Measurements from ENCODE around the gene XIRP1. TPM values are rescaled to one million over a fixed set of nuclear protein-coding genes. Genes with fewer than 3 reads are reported as not detected.

Gene XIRP1
- total and polyA plus RNA-seq, 3 donors from 2014 or later, result 0.24 to 2.8 (median 0.37) TPM

DNA sequence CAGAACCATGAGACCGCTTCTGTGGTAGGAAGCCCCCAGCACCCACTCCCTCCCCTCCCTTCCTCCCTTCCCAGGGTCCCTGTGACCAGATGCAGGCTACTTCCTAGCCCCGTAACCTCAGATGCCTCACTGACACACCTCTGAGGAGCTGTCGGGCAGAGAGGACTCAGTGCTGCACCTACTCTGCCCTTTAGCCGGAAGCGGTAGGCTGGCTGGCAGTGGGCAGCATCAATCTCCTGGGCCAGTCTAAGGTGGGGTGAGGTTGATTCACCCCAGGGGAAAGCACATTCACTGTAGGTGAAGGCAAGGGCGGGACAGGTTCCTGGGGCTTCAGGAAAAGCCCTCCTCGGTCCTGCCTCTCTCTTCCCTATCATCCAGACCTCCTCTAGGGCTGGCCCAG is 58.1 kb downstream of the XIRP1 start:
- H3K4me1 ChIP-seq, result no peaks in the 10 kb centered on the region
- H3K36me3 ChIP-seq (ENCODE audit: low read depth, missing control alignments), result no peaks in the 10 kb centered on the region
- H3K9me3 ChIP-seq, result no peaks in the 10 kb centered on the region
- H3K27ac ChIP-seq, result no peak overlapping the region
- no peak for DNase-seq
- no peaks in the 10 kb centered on the region for H3K27me3 ChIP-seq
- no peak overlapping the region for H3K4me3 ChIP-seq
- TF ChIP-seq POLR2A (IDR thresholded peaks at IDR 0.05), result no peak
- TF ChIP-seq, protein P1, sequence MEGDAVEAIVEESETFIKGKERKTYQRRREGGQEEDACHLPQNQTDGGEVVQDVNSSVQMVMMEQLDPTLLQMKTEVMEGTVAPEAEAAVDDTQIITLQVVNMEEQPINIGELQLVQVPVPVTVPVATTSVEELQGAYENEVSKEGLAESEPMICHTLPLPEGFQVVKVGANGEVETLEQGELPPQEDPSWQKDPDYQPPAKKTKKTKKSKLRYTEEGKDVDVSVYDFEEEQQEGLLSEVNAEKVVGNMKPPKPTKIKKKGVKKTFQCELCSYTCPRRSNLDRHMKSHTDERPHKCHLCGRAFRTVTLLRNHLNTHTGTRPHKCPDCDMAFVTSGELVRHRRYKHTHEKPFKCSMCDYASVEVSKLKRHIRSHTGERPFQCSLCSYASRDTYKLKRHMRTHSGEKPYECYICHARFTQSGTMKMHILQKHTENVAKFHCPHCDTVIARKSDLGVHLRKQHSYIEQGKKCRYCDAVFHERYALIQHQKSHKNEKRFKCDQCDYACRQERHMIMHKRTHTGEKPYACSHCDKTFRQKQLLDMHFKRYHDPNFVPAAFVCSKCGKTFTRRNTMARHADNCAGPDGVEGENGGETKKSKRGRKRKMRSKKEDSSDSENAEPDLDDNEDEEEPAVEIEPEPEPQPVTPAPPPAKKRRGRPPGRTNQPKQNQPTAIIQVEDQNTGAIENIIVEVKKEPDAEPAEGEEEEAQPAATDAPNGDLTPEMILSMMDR (IDR thresholded peaks at IDR 0.05), result no peak
- 97 to 100% methylated on average over 1 to 7 of the region's 7 CpGs for WGBS, 2 donors
- intact Hi-C loops (cut with DNase I; ENCODE audit: low total_unique reads), result no loop called here

GRCh38 chr3:39133822-39134221 is 58.6 kb downstream of the XIRP1 start:
- TF ChIP-seq, protein P1 (IDR thresholded peaks at IDR 0.05), result no peak
- Histone ChIP-seq H3K36me3 (ENCODE audit: low read depth, missing control alignments) (no peaks in the 10 kb centered on the region), H3K9me3 (no peaks in the 10 kb centered on the region), H3K27me3 (no peaks in the 10 kb centered on the region), H3K27ac (no peak overlapping the region), H3K4me3 (no peak overlapping the region), H3K4me1 (no peaks in the 10 kb centered on the region)
- 83 to 92% methylated on average over 5 to 6 of the region's 6 CpGs for WGBS, 2 donors
- no peak for DNase-seq
- intact Hi-C loops (cut with DNase I; ENCODE audit: low total_unique reads), result no loop called here

Small RNAs within 50 kb of the gene (microRNA-seq; reads per million reads assigned to microRNA genes)
- 0.69 to 0.70 reads per million in 2 donors for gene MIR6822 (ENCODE audit: borderline number of aligned reads in 2 of 2, borderline replicate concordance in 1 of 2)

Small RNAs within 50 kb of the gene (small RNA-seq; reads per million reads assigned to genes)
- gene RF00017, result 0 reads per million in 2 donors

Other genes with a start within 250 kb of the XIRP1 start
- gene SCN11A, start 140.7 kb downstream of the XIRP1 start, total RNA-seq, result 1 to 10 TPM; 3.0 to 3.5 TPM
- 1.8 TPM for gene SCN11A, start 140.7 kb downstream of the XIRP1 start, polyA plus RNA-seq (ENCODE audit: insufficient read depth, low read depth, low replicate concordance)
- 10 to 100 TPM; 67.8 to 74.1 TPM for gene WDR48, start 140.6 kb downstream of the XIRP1 start, total RNA-seq
- gene WDR48, start 140.6 kb downstream of the XIRP1 start, polyA plus RNA-seq (ENCODE audit: insufficient read depth, low read depth, low replicate concordance), result 130 TPM
- gene GORASP1, start 85.0 kb downstream of the XIRP1 start, total RNA-seq, result 10 to 100 TPM; 75.3 to 92.1 TPM
- gene GORASP1, start 85.0 kb downstream of the XIRP1 start, polyA plus RNA-seq (ENCODE audit: insufficient read depth, low read depth, low replicate concordance), result 69.5 TPM
- gene TTC21A, start 84.9 kb downstream of the XIRP1 start, total RNA-seq, result 100 to 1,000 TPM in 1 of 2 donors, 10 to 100 TPM in 1; 74.3 to 101 TPM
- 266 TPM for gene TTC21A, start 84.9 kb downstream of the XIRP1 start, polyA plus RNA-seq (ENCODE audit: insufficient read depth, low read depth, low replicate concordance)
- gene CSRNP1, start 39.0 kb downstream of the XIRP1 start, total RNA-seq, result 10 to 100 TPM; 27.0 to 30.4 TPM
- gene CSRNP1, start 39.0 kb downstream of the XIRP1 start, polyA plus RNA-seq (ENCODE audit: insufficient read depth, low read depth, low replicate concordance), result 20.4 TPM
- gene CX3CR1, start 87.4 kb upstream of the XIRP1 start, total RNA-seq, result 1 to 10 TPM; 1.4 to 2.0 TPM
- gene CX3CR1, start 87.4 kb upstream of the XIRP1 start, polyA plus RNA-seq (ENCODE audit: insufficient read depth, low read depth, low replicate concordance), result 3.5 TPM
- not detected for gene CCR8, start 137.1 kb upstream of the XIRP1 start, total RNA-seq
- not detected for gene CCR8, start 137.1 kb upstream of the XIRP1 start, polyA plus RNA-seq (ENCODE audit: insufficient read depth, low read depth, low replicate concordance)
- 10 to 100 TPM; 46.1 to 52.9 TPM for gene SLC25A38, start 190.8 kb upstream of the XIRP1 start, total RNA-seq
- 41.8 TPM for gene SLC25A38, start 190.8 kb upstream of the XIRP1 start, polyA plus RNA-seq (ENCODE audit: insufficient read depth, low read depth, low replicate concordance)
- 100 to 1,000 TPM; 387 to 661 TPM for gene RPSA, start 214.1 kb upstream of the XIRP1 start, total RNA-seq
- gene RPSA, start 214.1 kb upstream of the XIRP1 start, polyA plus RNA-seq (ENCODE audit: insufficient read depth, low read depth, low replicate concordance), result 858 TPM